Neural cell (in vitro differentiated cells): ENCODE measurements around the gene ZNF687. TPM values are rescaled to one million over a fixed set of nuclear protein-coding genes. Genes with fewer than 3 reads are reported as not detected.

Experiments
- H2AFZ ChIP-seq: fragments of 200-600, 300-800 bp; sonication (generic), shearing (Covaris generic); 2 replicates; pipeline ENCODE4 v1.6.0; 2014; ENCODE audit warnings: low read depth, mild to moderate bottlenecking, antibody characterized with exemption, low read length, moderate library complexity
- H3F3A ChIP-seq: fragments of 200-600 bp; shearing (Covaris generic); 2 replicates; pipeline ENCODE4 v1.6.1; 2016; ENCODE audit warnings: mild to moderate bottlenecking, moderate library complexity, mixed read lengths, antibody characterized with exemption, low read length; ENCODE audit not compliant: insufficient read depth, poor library complexity, severe bottlenecking
- H3K27ac ChIP-seq: fragments of 200-600, 300-800 bp; sonication (generic), shearing (Covaris generic); 2 replicates; pipeline ENCODE4 v1.5.1; 2014; ENCODE audit warnings: mild to moderate bottlenecking, low read length, moderate library complexity
- H3K27me3 ChIP-seq: fragments of 300-800, 200-600 bp; sonication (generic), shearing (Covaris generic); 2 replicates; pipeline ENCODE4 v1.6.0; 2014; ENCODE audit warnings: mild to moderate bottlenecking, low read depth, low read length, moderate library complexity; ENCODE audit not compliant: insufficient read depth
- H3K36me3 ChIP-seq: fragments of 300-800, 200-600 bp; sonication (generic), shearing (Covaris generic); 2 replicates; pipeline ENCODE4 v1.5.1; 2014; ENCODE audit warnings: mild to moderate bottlenecking, antibody characterized with exemption, low read length, moderate library complexity; ENCODE audit not compliant: insufficient read depth
- H3K4me2 ChIP-seq: fragments of 300-800, 200-600 bp; sonication (generic), shearing (Covaris generic); 2 replicates; pipeline ENCODE4 v1.6.0; 2014; ENCODE audit warnings: mild to moderate bottlenecking, low read length
- H3K4me3 ChIP-seq: fragments of 300-800, 200-600 bp; sonication (generic), shearing (Covaris generic); 2 replicates; pipeline ENCODE4 v1.5.1; 2014; ENCODE audit warnings: mild to moderate bottlenecking, low read length, moderate library complexity
- H3K79me2 ChIP-seq: fragments of 200-600 bp; shearing (Covaris generic); replicated peaks from 2 replicates; pipeline ENCODE4 v1.6.0; 2014; ENCODE audit warnings: mild to moderate bottlenecking, low read length, moderate library complexity; ENCODE audit not compliant: insufficient read depth
- H3K9ac ChIP-seq: fragments of 300-800, 200-600 bp; sonication (generic), shearing (Covaris generic); 2 replicates; pipeline ENCODE4 v1.6.1; 2016; ENCODE audit warnings: mild to moderate bottlenecking, low read length, mixed read lengths
- H3K9me2 ChIP-seq: fragments of 200-600 bp; shearing (Covaris generic); 2 replicates; pipeline ENCODE4 v1.6.1; 2016; ENCODE audit warnings: mild to moderate bottlenecking, low read length, mixed read lengths; ENCODE audit not compliant: insufficient read depth
- H3K9me3 ChIP-seq: fragments of 200-600, 300-800 bp; sonication (generic), shearing (Covaris generic); 2 replicates; pipeline ENCODE4 v1.6.1; 2016; ENCODE audit warnings: mild to moderate bottlenecking, mixed run types, low read length, moderate library complexity, mixed read lengths
- H4K20me1 ChIP-seq: fragments of 200-600 bp; shearing (Covaris generic); 2 replicates; pipeline ENCODE4 v1.6.1; 2016; ENCODE audit warnings: mild to moderate bottlenecking, mixed run types; ENCODE audit not compliant: insufficient read depth
- CTCF ChIP-seq: fragments of 450-650 bp; IDR thresholded peaks from 2 replicates; pipeline ENCODE4 v1.5.1; 2014; ENCODE audit warnings: antibody characterized with exemption, mild to moderate bottlenecking, moderate library complexity; ENCODE audit not compliant: poor library complexity, severe bottlenecking
- EP300 ChIP-seq: fragments of 450-650 bp; conservative IDR thresholded peaks from 2 replicates; pipeline ENCODE4 v1.6.1; 2014; ENCODE audit warnings: antibody characterized with exemption, mild to moderate bottlenecking, moderate library complexity; ENCODE audit not compliant: poor library complexity, severe bottlenecking
- EZH2 ChIP-seq: fragments of 200-600, 300-800 bp; shearing (Covaris generic), sonication (generic); IDR thresholded peaks from 2 replicates; pipeline ENCODE4 v1.6.1; 2014; ENCODE audit warnings: antibody characterized with exemption, low read length, borderline replicate concordance, mild to moderate bottlenecking; ENCODE audit not compliant: insufficient read depth, poor library complexity, severe bottlenecking
- MXI1 ChIP-seq: fragments of 450-650 bp; conservative IDR thresholded peaks from 2 replicates; pipeline ENCODE4 v1.6.1; 2014; ENCODE audit warnings: antibody characterized with exemption, mild to moderate bottlenecking; ENCODE audit not compliant: poor library complexity, severe bottlenecking
- POLR2AphosphoS5 ChIP-seq: IDR thresholded peaks from 2 replicates; pipeline ENCODE4 v1.6.1; 2012
- RAD21 ChIP-seq: fragments of 450-650 bp; conservative IDR thresholded peaks from 2 replicates; pipeline ENCODE4 v1.6.1; 2014; ENCODE audit warnings: antibody characterized with exemption, mild to moderate bottlenecking, moderate library complexity
- REST ChIP-seq: IDR thresholded peaks from 2 replicates; pipeline ENCODE4 v1.6.1; 2012; ENCODE audit warnings: borderline replicate concordance
- SMC3 ChIP-seq: fragments of 450-650 bp; conservative IDR thresholded peaks from 2 replicates; pipeline ENCODE4 v1.6.1; 2014; ENCODE audit warnings: antibody characterized with exemption, mild to moderate bottlenecking, moderate library complexity; ENCODE audit not compliant: poor library complexity
- TAF1 ChIP-seq: IDR thresholded peaks from 2 replicates; pipeline ENCODE4 v1.6.1; 2012; ENCODE audit warnings: low read depth
- polyA plus RNA-seq: library from polyadenylated mRNA; depleted of rRNA; stranded (reverse); fragments of >200 nt; gene quantifications from 2 replicates; pipeline ENCODE4 v1.2.3, GENCODE V29; 2014

Gene ZNF687
- polyA plus RNA-seq, 1 donor from 2014 or later = 6.9 TPM

DNA sequence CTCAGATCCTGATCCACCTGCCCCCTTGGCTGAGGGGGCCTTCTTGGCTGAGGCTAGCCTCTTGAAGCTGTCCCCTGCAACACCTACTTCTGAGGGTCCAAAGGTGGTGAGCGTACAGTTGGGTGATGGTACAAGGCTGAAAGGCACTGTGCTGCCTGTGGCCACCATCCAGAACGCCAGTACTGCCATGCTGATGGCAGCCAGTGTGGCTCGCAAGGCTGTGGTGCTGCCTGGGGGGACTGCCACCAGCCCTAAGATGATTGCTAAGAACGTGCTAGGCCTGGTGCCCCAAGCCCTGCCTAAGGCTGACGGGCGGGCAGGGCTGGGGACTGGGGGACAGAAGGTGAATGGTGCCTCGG is 5.2 kb downstream of the ZNF687 start:
- Histone ChIP-seq H3K27ac (no peak overlapping the region), H3K9ac (no peak overlapping the region), H2AFZ (no peak overlapping the region), H3K9me3 (no peaks in the 10 kb centered on the region), H3K27me3 (no peaks in the 10 kb centered on the region), H3K79me2 (peaks cover 12% of the 10 kb centered on the region), H3K36me3 (peaks cover 11% of the 10 kb centered on the region), H3F3A (no peaks in the 10 kb centered on the region), H3K4me2 (no peak overlapping the region), H3K9me2 (no peaks in the 10 kb centered on the region), H3K4me3 (no peak overlapping the region), H4K20me1 (no peaks in the 10 kb centered on the region)
- TF ChIP-seq MXI1 (no peak), RAD21 (no peak), POLR2AphosphoS5 (no peak), CTCF (no peak), EZH2 (no peak), REST (no peak), EP300 (no peak), TAF1 (no peak), SMC3 (no peak)

DNA sequence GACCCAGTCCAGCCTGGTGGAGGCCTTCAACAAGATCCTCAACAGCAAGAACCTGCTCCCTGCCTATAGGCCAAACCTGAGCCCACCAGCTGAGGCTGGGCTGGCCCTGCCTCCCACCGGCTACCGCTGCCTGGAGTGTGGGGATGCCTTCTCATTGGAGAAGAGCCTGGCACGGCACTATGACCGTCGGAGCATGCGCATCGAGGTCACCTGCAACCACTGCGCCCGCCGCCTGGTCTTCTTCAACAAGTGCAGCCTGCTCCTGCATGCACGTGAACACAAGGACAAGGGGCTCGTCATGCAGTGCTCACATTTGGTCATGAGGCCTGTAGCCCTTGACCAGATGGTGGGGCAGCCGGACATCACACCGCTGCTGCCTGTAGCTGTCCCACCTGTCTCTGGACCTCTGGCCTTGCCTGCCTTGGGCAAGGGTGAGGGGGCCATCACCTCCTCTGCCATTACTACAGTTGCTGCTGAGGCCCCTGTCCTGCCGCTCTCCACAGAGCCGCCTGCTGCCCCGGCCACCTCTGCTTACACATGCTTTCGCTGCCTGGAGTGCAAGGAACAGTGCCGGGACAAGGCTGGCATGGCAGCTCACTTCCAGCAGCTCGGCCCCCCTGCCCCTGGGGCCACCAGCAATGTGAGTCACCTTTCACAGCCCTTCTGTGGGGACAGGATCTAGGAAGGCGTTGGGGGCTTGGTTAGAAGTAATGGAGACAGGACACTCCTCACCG is 5.8 kb downstream of the ZNF687 start:
- H4K20me1 ChIP-seq = no peaks in the 10 kb centered on the region

More for the DNA sequence above, 5.8 kb downstream of the ZNF687 start:
- H3K9ac ChIP-seq = no peak overlapping the region
- no peaks in the 10 kb centered on the region for H3K9me2 ChIP-seq
- H3K4me2 ChIP-seq = no peak overlapping the region
- no peaks in the 10 kb centered on the region for H3K27me3 ChIP-seq
- peaks cover 6% of the 10 kb centered on the region for H3K79me2 ChIP-seq
- H2AFZ ChIP-seq = no peak overlapping the region
- H3K27ac ChIP-seq = no peak overlapping the region
- H3K4me3 ChIP-seq = no peak overlapping the region
- TF ChIP-seq RAD21 (no peak), MXI1 (no peak), EZH2 (no peak), CTCF (no peak), REST (no peak), POLR2AphosphoS5 (no peak), EP300 (no peak), SMC3 (no peak), TAF1 (no peak)
- no peaks in the 10 kb centered on the region for H3K9me3 ChIP-seq
- H3F3A ChIP-seq = no peaks in the 10 kb centered on the region
- peaks cover 11% of the 10 kb centered on the region for H3K36me3 ChIP-seq
